Measurements from ENCODE around the gene CTSC.
"Not testable (repeated sequence)": the region's sequence is repeated elsewhere in the genome, so short reads cannot be mapped to it uniquely, and the experiment has no call there.

The CTSC gene

DNA sequence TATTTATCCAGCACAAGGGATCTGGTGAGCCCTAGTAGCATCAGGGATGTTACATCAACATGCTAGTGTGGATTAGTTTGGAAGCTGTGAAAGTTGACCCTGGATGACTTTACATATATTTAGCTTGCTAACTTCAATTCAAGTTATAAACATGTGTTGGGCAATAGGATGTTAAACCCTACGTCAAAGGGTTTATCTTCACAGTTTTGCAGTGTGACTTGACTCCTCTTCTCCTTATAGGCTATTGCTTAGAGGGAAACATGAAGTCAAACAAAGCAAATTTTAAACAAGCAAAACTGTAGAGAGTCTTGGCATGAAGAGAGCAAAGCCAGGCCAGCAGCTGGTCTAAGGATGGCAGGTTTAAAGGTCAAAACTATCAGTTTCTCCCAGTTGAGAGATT, 11.3 kb upstream of the CTSC start:
- no peak for DNase-seq

DNA sequence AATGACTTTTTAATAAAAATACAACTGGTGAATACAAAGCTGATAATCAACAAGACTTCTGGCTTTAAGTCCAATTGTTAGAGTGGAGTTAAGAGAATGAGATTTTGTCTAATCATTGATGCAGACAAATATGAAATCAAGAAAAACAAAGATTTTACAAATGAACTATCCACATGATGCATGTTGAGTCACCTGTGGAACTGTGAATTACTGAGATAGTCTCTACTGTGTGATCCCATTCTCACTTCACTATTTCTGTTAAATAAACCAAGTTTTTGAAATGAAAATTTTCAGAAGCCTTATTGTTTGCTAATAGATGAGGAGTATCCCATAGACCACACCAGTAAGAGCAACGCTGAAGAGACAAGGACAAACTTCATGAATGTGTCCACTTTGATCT, 8.4 kb upstream of the CTSC start:
- DNase-seq, result no peak

DNA sequence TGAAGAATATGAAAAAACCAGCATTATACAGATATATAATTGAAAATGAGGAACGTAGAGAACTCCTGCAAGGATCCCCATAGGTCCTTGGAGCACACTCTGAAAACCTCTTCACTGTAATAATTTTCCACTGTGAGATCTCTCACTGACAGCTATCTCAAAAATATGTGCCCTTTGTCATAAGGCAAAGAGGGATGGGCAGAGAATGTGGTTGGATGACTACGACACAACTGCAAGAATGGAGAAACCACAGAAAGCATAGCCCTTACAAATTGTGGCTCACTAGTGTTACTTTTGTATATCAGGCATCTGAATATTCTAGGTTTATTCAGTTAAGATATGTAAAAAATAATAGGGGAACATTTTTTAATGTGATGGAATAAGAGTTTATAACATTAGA, 7.9 kb upstream of the CTSC start:
- no peak for DNase-seq

DNA sequence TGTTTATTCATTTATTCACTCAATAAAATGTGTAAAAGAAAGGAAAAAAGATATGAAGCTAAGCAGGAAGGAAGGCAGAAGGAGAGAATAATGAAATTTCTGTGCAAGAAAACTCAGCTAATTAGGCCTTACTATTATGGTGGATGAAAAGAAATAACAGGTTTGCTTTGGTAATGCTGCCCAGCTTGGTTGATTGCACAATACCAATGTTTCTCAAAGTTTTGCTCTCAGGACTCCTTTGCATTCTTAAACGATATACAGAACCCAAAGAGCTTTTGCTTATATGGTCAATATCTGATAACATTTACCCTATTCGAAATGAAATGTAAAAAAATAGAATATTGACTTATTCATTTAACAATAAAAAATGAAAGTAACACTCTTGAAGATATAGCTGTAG, 7.3 kb upstream of the CTSC start:
- DNase-seq, result no peak

DNA sequence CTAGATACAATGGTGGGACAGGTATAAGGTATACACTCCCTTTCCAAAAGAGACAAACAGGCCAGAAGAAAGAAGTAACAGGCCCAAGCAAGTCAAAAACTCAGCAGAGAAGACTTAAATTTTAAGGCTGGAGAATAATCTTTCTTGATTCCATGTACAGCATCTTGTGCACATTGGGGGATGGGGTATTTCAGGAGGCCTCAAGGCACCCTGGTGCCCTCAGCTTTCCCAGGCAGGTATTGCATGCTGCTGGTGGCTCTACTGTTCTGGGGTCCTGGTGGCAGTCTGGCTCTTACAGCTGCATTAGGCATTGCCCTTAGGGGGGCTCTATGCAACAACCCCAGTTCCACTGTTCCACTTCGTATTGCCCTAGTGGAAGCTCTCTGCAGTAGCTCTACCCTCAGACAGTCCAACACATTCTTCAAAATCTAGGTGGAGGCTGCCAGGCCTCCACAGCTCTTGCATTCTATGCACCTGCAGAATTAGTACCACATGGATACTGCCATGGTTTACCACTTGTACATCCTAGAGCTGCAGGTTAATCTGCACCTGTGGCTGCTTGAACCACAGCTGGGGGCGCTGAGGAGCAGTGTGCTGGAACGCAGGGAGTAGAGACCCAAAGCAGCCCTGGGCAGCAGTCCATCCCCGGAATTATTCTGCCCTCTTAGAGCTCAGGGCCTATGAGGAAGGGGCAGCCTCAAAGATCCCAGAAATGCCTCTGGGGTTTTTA, 4.2 kb upstream of the CTSC start:
- no peak for DNase-seq

DNA sequence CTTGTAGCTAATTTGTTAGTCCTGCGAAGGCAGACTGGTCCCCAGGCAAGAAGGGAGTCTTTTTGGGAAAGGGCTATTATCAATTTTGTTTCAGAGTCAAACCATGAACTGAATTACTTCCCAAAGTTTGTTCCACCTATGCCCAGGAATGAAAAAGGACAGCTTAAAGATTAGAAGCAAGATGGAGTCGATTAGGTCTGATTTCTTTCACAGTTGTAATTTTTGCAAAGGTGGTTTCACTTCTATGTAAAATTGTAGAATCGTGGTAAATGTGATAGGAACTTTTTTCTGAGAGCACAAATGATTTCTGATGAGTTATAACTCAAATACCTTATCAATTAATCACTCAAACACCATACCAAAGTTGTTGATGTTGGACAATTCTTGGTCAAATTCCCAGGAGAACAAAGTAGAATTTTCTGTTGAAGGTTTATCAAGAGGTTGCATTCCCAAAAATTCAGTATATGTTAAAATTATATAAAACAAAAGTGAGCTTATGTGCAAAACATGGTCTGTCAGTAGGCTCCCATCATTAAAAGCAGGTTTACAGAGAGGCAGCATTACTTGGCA, 2.9 kb upstream of the CTSC start:
- no peak for DNase-seq

DNA sequence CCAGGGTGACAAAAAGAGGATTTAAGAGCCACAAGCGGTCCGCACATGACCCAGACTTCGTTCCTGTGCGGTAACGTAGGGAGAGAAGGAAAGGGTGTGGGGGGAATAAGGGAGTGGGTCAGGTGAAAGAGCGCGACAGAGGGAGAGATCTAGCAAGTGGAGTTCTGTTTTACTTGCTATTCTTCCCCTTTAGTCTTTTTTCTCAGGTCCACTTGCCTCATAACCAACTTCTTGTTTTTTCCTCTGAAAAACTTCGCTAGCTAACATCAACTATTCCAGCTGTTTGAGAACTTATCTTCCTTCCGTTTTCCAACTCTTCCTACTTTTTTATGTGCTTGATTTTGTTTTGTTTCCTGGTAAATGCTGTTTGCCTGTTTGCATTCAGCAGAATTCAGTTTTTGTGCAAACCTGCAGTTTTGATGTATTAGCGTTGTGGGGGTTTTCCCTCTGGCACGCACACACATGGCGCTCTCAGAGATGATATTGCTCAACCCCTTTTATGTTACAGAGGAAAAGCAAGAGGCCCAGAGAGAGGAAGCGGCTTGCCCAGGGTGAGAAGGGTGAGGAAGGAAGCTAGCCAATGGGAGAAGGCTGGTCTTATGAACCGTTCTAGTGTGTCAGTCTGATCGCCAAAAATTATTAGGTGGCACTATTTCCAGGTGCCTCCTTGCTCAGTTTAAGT, 592 bp upstream of the CTSC start:
- DNase-seq, result no peak

DNA sequence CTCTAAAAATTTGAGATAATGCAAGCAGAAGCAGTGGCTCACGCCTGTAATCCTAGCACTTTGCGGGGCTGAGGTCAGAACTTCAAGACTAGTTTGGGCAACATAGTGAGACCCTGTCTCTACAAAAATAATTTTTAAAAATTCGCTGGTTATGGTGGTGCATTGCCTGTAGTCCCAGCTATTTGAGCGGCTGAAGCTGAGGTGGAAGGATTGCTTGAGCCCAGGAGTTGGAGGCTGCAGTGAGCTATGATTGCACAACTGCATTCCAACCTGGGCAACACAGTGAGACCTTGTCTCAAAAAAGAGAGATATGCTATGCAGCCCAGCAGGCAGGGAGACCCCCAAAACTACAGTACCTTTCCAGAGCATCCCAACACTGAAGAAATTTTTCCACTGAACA, 2.3 kb downstream of the CTSC start:
- DNase-seq, result no peak

DNA sequence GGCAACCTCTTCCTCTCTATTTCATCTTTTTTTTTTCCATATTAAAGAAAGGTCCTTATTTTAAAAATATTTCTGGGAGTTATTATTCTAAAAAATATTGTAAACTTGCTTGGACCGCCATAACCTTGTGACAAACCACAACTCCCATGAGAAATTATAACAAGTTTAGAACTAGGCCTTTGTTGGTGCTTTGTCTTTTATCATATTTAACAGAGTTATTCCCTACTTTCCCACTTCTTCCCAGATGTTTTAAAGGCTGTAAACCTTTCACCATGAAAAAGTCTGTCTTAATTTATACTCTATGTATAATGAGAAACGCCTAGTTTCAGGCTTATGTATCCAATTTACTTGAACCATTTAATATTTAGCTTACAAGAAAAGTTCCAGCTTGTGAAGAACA, 3.7 kb downstream of the CTSC start:
- DNase-seq, result no peak

DNA sequence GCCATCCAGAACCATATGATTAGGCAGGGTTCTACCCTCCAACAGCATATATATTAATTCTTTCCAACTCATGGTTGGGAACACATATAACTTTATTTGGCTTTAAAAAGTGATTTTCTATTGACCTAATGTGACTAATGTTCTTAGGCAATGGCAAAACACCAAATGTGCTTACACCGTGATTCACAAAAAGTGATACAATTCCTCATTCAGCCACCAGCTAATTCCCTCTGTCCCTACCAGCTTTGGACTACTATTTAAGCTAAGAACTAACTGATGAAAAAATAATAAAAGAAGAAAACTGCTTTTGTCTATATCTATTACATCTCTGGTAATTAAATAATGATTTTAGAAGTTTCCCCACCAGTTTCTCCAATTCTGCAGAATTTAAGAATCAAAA, 4.7 kb downstream of the CTSC start:
- no peak for DNase-seq

DNA sequence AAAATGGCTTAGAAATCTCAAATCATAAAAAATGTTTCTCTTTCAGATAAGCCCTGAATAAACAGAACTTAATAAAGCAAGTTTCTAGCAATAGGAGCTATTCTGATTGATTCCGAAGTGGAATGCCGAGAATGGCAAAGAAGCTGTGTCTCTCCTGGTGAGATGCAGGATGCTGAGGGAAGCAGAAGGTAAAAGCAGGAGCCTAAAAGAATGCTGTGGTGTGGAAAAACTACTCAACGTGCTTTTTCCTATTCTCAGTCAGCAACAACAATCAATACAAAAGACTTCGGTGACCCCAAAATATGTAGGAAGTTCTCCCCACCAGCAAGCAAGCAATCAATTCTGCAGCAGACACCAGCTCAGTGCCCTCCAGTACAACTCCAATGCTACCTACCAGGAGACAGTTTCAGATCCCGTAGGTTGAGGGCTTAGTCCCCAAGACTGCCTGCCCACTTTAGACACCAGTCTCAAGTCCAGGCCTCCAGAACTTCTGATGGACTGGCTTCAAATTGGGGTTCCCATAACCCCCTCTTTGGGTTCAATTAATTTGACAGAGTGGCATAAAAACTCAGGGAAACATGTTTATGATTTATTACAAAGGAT, 6.6 kb downstream of the CTSC start:
- no peak for DNase-seq

DNA sequence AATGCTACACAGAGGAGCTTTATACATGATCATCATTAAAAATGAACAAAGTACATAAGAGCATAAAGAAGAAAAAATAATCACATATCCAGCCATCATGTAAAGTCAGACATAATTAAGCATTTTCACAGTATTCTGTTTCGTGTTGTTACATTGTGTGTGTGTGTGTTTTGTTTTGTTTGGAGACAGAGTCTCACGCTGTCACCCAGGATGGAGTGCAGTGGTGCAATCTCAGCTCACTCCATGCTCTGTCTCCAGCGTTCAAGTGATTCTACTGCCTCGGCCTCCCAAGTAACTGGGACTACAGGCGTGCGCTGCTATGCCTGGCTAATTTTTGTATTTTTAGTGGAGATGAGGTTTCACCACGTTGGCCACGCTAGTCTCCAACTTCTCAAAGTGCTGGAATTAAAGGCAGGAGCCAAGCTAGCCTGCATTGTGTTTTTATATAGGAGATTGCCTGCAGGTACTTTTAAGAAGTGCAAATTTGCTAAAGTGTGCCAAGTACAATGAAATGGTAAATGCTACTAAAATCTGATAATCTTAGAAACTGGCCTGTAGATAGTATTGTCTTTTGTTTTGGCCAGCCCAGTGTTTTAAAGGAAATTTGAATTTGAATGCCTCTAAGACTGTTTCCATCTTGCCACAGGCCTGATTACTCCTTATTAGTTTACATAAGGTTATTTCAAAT, 7.8 kb downstream of the CTSC start:
- DNase-seq, result no peak

DNA sequence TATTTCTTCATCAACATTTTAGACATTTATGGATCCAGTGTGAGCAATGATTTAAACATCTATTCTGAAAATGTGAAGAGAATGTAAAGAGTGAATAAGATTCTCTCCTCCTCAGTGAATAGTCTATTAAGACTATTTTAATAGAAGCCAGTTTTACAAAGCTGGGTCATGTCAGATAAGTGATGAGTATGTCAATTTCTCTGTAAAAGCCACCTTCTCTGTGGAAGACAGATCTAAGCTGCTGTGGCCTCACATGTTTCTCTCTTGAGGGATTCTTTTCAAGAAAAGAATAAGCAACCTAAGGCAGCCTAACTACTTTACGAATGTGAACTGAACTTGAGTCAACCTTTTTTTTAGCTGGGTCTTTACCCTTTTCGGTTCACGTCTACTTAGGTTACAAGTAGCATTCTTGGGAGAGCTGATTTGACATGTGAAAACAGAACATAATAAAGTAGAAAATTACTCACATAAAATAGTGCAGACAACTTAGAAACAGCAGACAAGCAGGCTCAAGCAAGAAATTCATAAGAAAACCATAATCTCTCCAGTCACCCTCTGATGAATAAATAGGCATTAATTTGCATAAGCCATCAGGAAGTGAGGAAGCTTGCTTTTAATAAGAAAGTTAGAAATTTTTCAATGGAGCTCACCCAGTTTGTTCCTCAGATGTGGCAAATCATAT, 9.9 kb downstream of the CTSC start:
- no peak for DNase-seq

DNA sequence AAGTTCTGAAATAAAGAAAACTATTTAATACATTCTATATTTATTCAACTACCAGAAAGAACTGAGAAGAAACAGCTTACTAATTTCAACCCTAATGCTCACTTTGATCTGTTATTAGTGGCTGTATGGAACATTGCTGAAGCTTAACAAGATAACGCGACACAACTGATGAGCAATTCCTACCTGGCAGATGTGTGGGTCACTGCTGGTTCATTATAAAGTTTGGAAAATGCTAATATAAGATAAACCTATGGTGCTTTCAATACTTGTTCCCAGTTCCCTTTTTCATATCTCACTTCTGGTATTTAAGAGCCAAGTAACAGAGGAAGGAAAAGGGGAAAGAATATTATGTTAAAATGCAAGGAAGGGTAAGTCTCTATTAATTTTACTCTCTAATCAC, 10.5 kb downstream of the CTSC start:
- DNase-seq, result no peak

DNA sequence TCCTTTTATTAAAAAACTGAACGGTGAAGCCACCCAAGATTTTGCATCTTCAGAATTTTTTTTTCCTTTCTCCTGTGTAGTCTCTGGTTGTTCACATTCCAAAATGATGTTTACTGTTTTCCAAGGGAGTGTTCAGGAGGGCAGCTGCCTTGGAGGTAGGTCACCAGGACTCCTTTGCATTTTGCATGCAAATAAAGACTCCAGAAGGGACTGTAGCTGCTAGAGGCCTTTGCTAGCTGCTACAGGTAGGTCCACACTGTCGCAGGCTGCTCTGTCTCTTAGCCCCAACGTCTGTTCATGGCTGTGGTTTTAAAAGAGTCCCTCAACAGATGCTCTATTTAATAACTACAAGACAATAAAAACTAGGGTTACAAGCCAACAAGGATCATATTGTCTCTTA, 11.4 kb downstream of the CTSC start:
- DNase-seq, result no peak

DNA sequence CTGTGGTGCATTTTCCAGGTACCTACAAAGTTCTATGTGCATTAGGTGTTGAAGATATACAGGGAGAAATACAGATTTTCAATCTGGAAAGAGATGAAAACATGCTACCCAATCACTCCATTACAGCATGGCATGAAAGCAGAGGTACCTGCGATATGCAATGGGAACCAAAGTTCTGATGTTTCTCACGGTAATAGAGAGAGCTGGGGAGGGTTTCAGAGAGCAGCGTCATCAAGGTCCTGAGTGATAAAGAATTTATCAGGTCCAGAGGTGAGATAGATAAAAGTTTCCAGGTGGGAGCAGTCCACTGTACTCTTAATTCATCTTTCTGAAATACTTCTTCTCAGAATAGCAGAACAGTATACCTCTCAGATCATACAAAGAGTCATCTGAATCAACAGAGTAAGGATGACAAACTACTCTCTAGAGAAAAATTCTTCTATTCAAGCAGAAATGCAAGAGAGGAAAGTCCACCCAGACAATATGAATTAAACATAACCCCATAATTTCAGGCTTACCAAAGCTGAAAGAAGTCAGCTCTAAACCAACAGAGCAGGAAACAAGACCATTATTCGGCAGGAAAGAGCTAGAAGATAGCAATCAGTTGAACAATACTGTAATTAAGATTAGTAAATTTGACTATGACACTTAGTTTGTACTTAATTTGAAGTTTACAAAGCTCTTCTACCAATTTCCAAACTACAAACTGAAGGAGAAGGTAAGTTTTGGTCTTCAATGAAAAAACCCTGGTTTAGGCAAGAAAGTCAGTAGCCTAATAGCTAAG, 12.8 kb downstream of the CTSC start:
- DNase-seq, result no peak

DNA sequence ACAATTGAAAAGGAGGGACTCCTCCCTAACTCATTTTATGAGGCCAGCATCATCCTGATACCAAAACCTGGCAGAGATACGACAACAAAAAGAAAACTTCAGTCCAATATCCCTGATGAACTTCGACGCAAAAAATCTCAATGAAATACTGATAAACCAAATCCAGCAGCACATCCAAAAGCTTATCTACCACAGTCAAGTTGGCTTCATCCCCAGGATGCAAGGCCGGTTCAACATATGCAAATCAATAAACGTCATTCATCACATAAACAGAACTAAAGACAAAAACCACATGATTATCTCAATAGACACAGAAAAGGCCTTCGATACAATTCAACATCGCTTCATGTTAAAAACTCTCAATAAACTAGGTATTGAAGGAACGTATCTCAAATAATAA, 14.7 kb downstream of the CTSC start:
- DNase-seq, result not testable (repeated sequence)

DNA sequence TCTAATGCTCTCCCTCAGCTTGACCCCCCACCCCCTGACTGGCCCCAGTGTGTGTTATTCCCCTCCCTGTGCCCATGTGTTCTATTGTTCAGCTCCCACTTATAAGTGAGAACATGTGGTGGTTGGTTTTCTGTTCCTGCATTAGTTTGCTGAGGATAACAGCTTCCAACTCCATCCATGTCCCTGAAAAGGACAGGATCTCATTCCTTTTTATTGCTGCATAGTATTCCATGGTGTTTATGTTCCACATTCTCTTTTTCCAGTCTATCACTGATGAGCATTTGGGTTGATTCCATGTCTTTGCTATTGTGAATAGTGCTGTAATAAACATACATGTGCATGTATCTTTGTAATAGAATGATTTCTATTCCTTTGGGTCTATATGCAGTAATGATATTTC, 16.1 kb downstream of the CTSC start:
- DNase-seq, result not testable (repeated sequence)

DNA sequence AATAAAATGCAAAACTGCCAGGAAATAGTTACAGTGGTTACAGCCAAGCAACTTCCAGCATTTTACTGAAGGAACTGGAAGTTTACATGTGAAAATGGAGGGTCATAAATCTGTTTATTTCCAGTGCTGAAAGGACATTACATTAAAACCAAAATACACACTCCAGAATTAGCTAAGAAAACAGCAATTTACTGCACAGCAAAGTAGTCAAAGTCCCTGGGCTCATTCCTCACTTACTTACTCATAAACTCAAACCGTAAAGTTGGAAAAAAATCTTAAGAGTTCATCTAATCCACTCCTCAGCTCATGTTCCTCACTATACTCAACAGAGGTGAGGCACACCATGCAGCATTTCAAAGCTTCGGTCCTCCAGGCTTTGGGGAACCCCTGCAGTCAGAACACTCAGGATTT, 17.4 kb downstream of the CTSC start:
- no peak for DNase-seq

DNA sequence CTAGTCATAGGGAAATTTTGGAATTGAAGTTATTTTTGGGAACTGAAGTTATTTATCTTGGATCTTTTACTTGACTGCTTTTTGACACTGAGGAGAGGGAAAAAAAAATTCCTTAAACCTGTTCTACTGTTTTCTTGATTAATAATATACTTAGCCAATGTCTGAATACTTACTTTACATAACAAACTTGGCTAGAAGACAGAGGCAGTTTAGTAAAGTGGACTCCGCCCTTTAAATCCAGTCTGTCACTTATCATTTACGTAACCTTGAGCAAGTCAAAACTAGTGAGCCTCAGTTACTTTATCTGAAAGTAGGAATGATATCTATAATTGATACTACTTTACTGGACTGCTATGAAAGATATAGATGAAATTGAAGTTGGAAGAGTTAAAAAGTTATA, 19.5 kb downstream of the CTSC start:
- no peak for DNase-seq

DNA sequence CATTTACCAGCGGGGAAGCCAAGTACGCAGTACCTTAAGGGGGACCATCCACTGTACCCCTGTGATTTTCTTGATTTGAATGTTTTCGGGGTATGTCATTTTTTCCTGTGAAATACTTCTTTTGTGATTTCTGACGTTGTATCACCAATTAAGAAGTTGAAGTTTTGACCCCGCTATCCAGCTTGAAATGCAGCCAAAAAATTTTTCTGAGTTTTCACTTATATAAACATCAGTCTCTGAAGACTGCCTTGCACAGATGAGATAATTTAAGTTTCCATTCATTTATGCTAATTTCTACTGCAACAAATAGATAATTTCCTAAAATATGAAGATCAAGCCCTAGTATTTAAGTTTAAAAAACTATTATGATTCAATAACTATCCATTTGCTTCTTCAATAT, 20.0 kb downstream of the CTSC start:
- no peak for DNase-seq

DNA sequence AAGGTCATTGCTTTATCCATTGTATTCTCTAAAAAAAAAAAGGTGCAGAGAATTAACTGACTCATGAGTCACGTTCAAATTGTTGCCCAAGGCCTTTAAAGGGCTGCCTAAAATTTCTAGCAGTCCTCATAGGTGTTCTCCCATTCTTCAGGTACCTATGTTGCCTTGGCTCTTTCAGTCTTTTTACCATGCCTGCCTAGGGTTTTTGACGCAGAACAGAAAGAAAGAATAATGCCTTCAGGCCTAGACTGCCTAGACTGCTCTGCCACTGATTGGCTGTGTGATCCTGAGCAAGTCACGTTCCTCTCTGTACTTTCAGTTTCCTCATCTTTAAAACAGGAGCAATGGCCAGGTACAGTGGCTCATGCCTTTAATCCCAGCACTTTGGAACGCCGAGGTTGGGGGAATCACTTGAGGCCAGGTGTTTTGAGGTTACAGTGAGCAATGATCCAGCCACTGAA, 21.5 kb downstream of the CTSC start:
- DNase-seq, result no peak

Data from DMS79 (cell line).